K562 (cell line): Measurements from ENCODE around the gene NRXN3. TPM values are rescaled to one million over a fixed set of nuclear protein-coding genes. Genes with fewer than 3 reads are reported as not detected.

Experiments used
- ATAC-seq: fragments of 200-7000 bp; cut with Tn5 transposase; 3 replicates; pipeline ENCODE4 v1.9.1; 2020; ENCODE audit warnings: moderate library complexity
- BruUV-seq: library from RNA; stranded (reverse); fragments of 400-500 nt; replicated peaks from 2 replicates; lab custom pipeline; 2021; lab: Mats Ljungman, UMichigan
- CTCF ChIA-PET: fragments of 300-600 bp; formaldehyde crosslinking; extraction: SDS; loops from one replicate; lab custom pipeline; 2021; ENCODE audit warnings: low intra/inter-chr PET ratio; lab: Yijun Ruan, JAX
- POLR2A ChIA-PET: fragments of 300-600, 350-650 bp; sonication (Branson Sonifier 250); formaldehyde crosslinking; extraction: SDS; loops from one replicate; lab custom pipeline; 2021; ENCODE audit warnings: antibody characterized with exemption, inconsistent platforms; lab: Yijun Ruan, JAX
- DNase-seq, 4 experiments: peaks; one replicate each; pipeline versions ENCODE4 v3.0.0 to v3.0.0-alpha.2; 2011 to 2018; ENCODE audit warnings: low spot score in 3 of 4, mixed read lengths in 3 of 4; ENCODE audit errors: extremely low read depth in 1 of 4
- FAIRE-seq: peaks from 2 replicates; lab custom pipeline; 2011; peaks lifted over from hg19 to GRCh38; lab: Jason Lieb, UNC
- H2AFZ ChIP-seq: 2 replicates; pipeline ENCODE4 v1.6.0; 2011; ENCODE audit warnings: low read depth, low read length, control low read depth, inconsistent platforms
- H3K27ac ChIP-seq: fragments of 200-600 bp; 3 replicates; pipeline ENCODE4 v1.8.0; 2011; ENCODE audit warnings: low read depth, mild to moderate bottlenecking, control low read depth, inconsistent platforms, low read length, moderate library complexity, mixed read lengths; ENCODE audit errors: extremely low read depth
- H3K27me3 ChIP-seq, 2 experiments: fragments of 300-600 bp in 1 of 2; 2 replicates in 1 of 2; 3 replicates in 1 of 2; pipeline versions ENCODE4 v1.6.0 to v1.8.0; 2011; ENCODE audit warnings: inconsistent platforms in 2 of 2, low read length in 2 of 2, mild to moderate bottlenecking in 1 of 2, mixed read lengths in 1 of 2, moderate library complexity in 1 of 2; ENCODE audit not compliant: control insufficient read depth in 2 of 2, insufficient read depth in 2 of 2
- H3K36me3 ChIP-seq: fragments of 300-600 bp; 3 replicates; pipeline ENCODE4 v1.8.0; 2011; ENCODE audit warnings: mild to moderate bottlenecking, low read length, inconsistent platforms; ENCODE audit not compliant: control insufficient read depth, insufficient read depth
- H3K4me1 ChIP-seq, 2 experiments: fragments of 200-600 bp in 1 of 2; replicated peaks in 1 of 2; 2 replicates in 1 of 2; 3 replicates in 1 of 2; pipeline versions ENCODE4 v1.5.1 to v1.8.0; 2011; ENCODE audit warnings: inconsistent platforms in 2 of 2, low read length in 2 of 2, mild to moderate bottlenecking in 1 of 2, mixed read lengths in 1 of 2, moderate library complexity in 1 of 2; ENCODE audit not compliant: control insufficient read depth in 2 of 2, insufficient read depth in 2 of 2
- H3K4me2 ChIP-seq: 2 replicates; pipeline ENCODE4 v1.6.1; 2011; ENCODE audit warnings: low read length, control low read depth, inconsistent platforms, mixed read lengths; ENCODE audit not compliant: insufficient read depth
- H3K4me3 ChIP-seq: fragments of 200-600 bp; sonication (generic), shearing (Covaris generic); 2 replicates; pipeline ENCODE4 v1.5.1; 2016; ENCODE audit warnings: control low read depth, inconsistent platforms
- H3K79me2 ChIP-seq: fragments of 200-600 bp; 3 replicates; pipeline ENCODE4 v1.8.0; 2011; ENCODE audit warnings: low read length, inconsistent platforms; ENCODE audit not compliant: control insufficient read depth, insufficient read depth
- H3K9ac ChIP-seq, 2 experiments: 2 replicates each; pipeline versions ENCODE4 v1.6.0 to v1.6.1; 2011; ENCODE audit warnings: low read depth in 2 of 2, low read length in 2 of 2, control low read depth in 1 of 2, inconsistent platforms in 1 of 2, mild to moderate bottlenecking in 1 of 2, mixed read lengths in 1 of 2; ENCODE audit not compliant: insufficient read depth in 1 of 2
- H3K9me1 ChIP-seq: one replicate; pipeline ENCODE4 v1.6.0; 2011; ENCODE audit warnings: inconsistent platforms, mild to moderate bottlenecking, low read length, moderate library complexity; ENCODE audit not compliant: control insufficient read depth, insufficient read depth
- H3K9me3 ChIP-seq: replicated peaks from 2 replicates; pipeline ENCODE4 v1.5.1; 2011; ENCODE audit warnings: low read depth, low read length, inconsistent platforms; ENCODE audit not compliant: control insufficient read depth, insufficient read depth
- H4K20me1 ChIP-seq: replicated peaks from 2 replicates; pipeline ENCODE4 v1.6.1; 2011; ENCODE audit warnings: low read length, inconsistent platforms, mixed read lengths; ENCODE audit not compliant: control insufficient read depth, insufficient read depth
- ADNP ChIP-seq: fragments of 200-800 bp; sonication (Bioruptor generic); IDR thresholded peaks from 2 replicates; pipeline ENCODE4 v1.6.1; 2016; ENCODE audit warnings: missing genetic modification characterization, missing compliant biosample characterization
- BCOR ChIP-seq: fragments of 450-650 bp; IDR thresholded peaks from 2 replicates; pipeline ENCODE4 v1.6.1; 2016
- CBFA2T2 ChIP-seq: fragments of 450-650 bp; conservative IDR thresholded peaks from 2 replicates; pipeline ENCODE4 v1.6.1; 2017; ENCODE audit warnings: mild to moderate bottlenecking
- CXXC5 ChIP-seq: fragments of 250-450 bp; sonication (Bioruptor Pico); IDR thresholded peaks from 2 replicates; pipeline ENCODE4 v1.8.0; 2022; ENCODE audit warnings: inconsistent platforms, mild to moderate bottlenecking, moderate library complexity
- HMGN3 ChIP-seq: IDR thresholded peaks from 2 replicates; pipeline ENCODE4 v1.6.1; 2011; ENCODE audit warnings: borderline replicate concordance, low read depth, mild to moderate bottlenecking, mixed read lengths, low read length; ENCODE audit not compliant: insufficient read length; ENCODE audit errors: extremely low read depth
- RBFOX2 ChIP-seq: fragments of 200-400 bp; formaldehyde crosslinking; IDR thresholded peaks from 2 replicates; pipeline ENCODE4 v1.6.1; 2017; ENCODE audit warnings: low read depth, mild to moderate bottlenecking, low read length, moderate library complexity
- RBM25 ChIP-seq: fragments of 200-400 bp; formaldehyde crosslinking; IDR thresholded peaks from 2 replicates; pipeline ENCODE4 v1.6.1; 2018; ENCODE audit warnings: low read length, low read depth, moderate library complexity; ENCODE audit not compliant: severe bottlenecking
- TAF7 ChIP-seq: fragments of 450-650 bp; IDR thresholded peaks from 2 replicates; pipeline ENCODE4 v1.6.1; 2016; ENCODE audit warnings: missing genetic modification characterization, missing compliant biosample characterization
- ZNF24 ChIP-seq: fragments of 450-650 bp; IDR thresholded peaks from 2 replicates; pipeline ENCODE4 v1.6.1; 2016
- WGBS: fragments of 100-300 bp; shearing (Covaris generic); methylation state at CpG from one replicate; pipeline ENCODE4 v1.1.6; 2016; ENCODE audit warnings: low coverage, mixed read lengths; ENCODE audit not compliant: insufficient coverage; ENCODE audit errors: missing lambda C conversion rate; 5-methylcytosine and 5-hydroxymethylcytosine counted together
- in situ Hi-C: fragments of 300-500 bp; cut with MboI; formaldehyde crosslinking; loops from 4 replicates; pipeline ENCODE4 v1.15.0; 2018; ENCODE audit warnings: inconsistent platforms, mixed read lengths
- intact Hi-C: fragments of 100-400 bp; cut with micrococcal nuclease; formaldehyde crosslinking; loops from 2 replicates; pipeline ENCODE4 v1.14.2; 2022
- polyA plus RNA-seq, 8 experiments: library from polyadenylated mRNA; depleted of rRNA in 4 of 8; stranded (reverse) in 5 of 8; unstranded in 3 of 8; fragments of >200 nt; fragmentation: Nextera tagmentation in 2 of 8; fragmentation: Illumina TruSeq in 1 of 8; extraction: Ambion mirVana in 2 of 8; extraction: Trizol in 1 of 8; gene quantifications; 2 replicates each; pipeline versions ENCODE4 v1.2.1 to v1.2.3, GENCODE V29; 2011 to 2014; ENCODE audit warnings: inconsistent platforms in 1 of 8, missing spikeins in 1 of 8
- total RNA-seq, 7 experiments: library from RNA; depleted of rRNA in 6 of 7; stranded (reverse); fragments of >200 nt in 6 of 7; fragmentation: Illumina TruSeq in 2 of 7; extraction: Trizol in 2 of 7; gene quantifications; 2 replicates each; pipeline versions ENCODE4 v1.2.1 to v1.2.3, GENCODE V29; 2011 to 2021; ENCODE audit warnings: low replicate concordance in 1 of 7

NRXN3 gene
- total and polyA plus RNA-seq, 9 of the 15 experiments (the other 6 are each of a cell fraction or from before 2014, with no cell fraction given): 0.09 TPM; not detected in 8

GRCh38 chr14:78310272-78310671 lies 140.1 kb downstream of the NRXN3 start (continued):
- TF ChIP-seq CBFA2T2 (no peak), CXXC5 (CRISPR knock-in tag) (no peak), ZNF24 (no peak), TAF7 (tag) (no peak)

DNA sequence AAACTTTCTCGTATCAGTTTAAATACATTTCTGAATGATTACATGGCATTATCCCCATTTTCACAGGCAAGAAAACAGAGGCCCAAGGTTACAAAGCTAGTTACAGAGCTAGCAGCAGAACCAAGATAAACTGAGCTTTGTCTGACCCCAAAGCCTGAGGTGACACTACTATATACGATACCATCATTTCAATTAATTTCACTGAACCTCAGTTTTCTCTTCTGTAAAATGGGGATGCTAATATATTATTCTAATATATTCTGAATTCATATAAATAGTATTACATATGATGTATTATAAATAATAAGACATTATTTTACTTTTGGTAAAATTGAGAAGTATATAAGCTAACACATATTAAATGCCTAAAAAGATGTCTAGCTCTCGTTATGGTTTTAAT lies 143.3 kb downstream of the NRXN3 start:
- 12% methylated on average over 3 of the region's 3 CpGs for WGBS
- no peaks in the 10 kb centered on the region for H3K9me3 ChIP-seq
- no peak for DNase-seq
- no peaks in the 10 kb centered on the region for H3K36me3 ChIP-seq
- no peaks in the 10 kb centered on the region; a peak in 1 of 5 replicates for H3K27me3 ChIP-seq
- H3K4me2 ChIP-seq: no peak overlapping the region
- no peak for ATAC-seq
- no peaks in the 10 kb centered on the region for H4K20me1 ChIP-seq
- no peak for FAIRE-seq
- H2AFZ ChIP-seq: no peak overlapping the region
- no peaks in the 10 kb centered on the region for H3K9me1 ChIP-seq
- H3K4me1 ChIP-seq: peaks cover 0 to 2% of the 10 kb centered on the region in 2 experiments; a peak in 3 of 5 replicates
- no TSS peak for BruUV-seq
- no peak overlapping the region for H3K27ac ChIP-seq
- CTCF ChIA-PET: no interaction called here
- intact Hi-C loops: no loop called here
- H3K4me3 ChIP-seq: no peak overlapping the region
- in situ Hi-C loops: no loop called here
- H3K79me2 ChIP-seq: no peaks in the 10 kb centered on the region
- H3K9ac ChIP-seq: no peak overlapping the region
- TF ChIP-seq ADNP (tag) (0 out of 2 replicates have a peak, but pooled peaks have one; percentile 58), BCOR (0 out of 2 replicates have a peak, but pooled peaks have one; percentile 22), RBFOX2 (no peak), RBM25 (peak; percentile 84), HMGN3 (no peak)
- POLR2A ChIA-PET: no interaction called here
